Renal cortex interstitium (tissue), 11 donors: Measurements from ENCODE around the gene PEMT. TPM values are rescaled to one million over a fixed set of nuclear protein-coding genes. Genes with fewer than 3 reads are reported as not detected.
A peak's percentile ranks its signal among the peaks of the same experiment; 100 is the strongest.
"Not testable (repeated sequence)": the region's sequence is repeated elsewhere in the genome, so short reads cannot be mapped to it uniquely, and the experiment has no call there.

Experiments used
- DNase-seq, 11 donors: peaks; one replicate each; pipeline ENCODE4 v3.0.0-alpha.2; 2013; ENCODE audit warnings: low read depth in 9 of 11, low spot score in 4 of 11; ENCODE audit errors: extremely low read depth in 1 of 11
- polyA plus RNA-seq, 3 donors: library from polyadenylated mRNA; unstranded; fragments of 120-200 nt; gene quantifications; one replicate each; pipeline ENCODE4 v1.2.1, GENCODE V29; 2013; ENCODE audit not compliant: insufficient read length in 3 of 3

Gene PEMT
- polyA plus RNA-seq, 3 donors, result 29.4 to 35.7 (median 34.4) TPM

- no peak for DNase-seq
Observed at GRCh38 chr17:17498606-17499301, 92.8 kb downstream of the PEMT start.

GRCh38 chr17:17497845-17498520 lies 93.5 kb downstream of the PEMT start:
- no peak for DNase-seq

GRCh38 chr17:17497065-17497844 lies 94.3 kb downstream of the PEMT start:
- no peak for DNase-seq

- DNase-seq, result peak in 6 of 11 donors; percentile 53 to 78 (median 76)
Observed at GRCh38 chr17:17496189-17497064, 95.1 kb downstream of the PEMT start, which contains the start of gene RASD1. Gene RASD1, minus strand, starts transcription at chr17:17496395. Its CDS starts 214 bp downstream, at chr17:17496181.

- peak in 3 of 11 donors; percentile 23 to 32 (median 28) for DNase-seq
Observed at GRCh38 chr17:17495536-17496188, 95.8 kb downstream of the PEMT start.

- peak in 2 of 11 donors; percentile 31 to 32 for DNase-seq
Observed at GRCh38 chr17:17494870-17495535, 96.5 kb downstream of the PEMT start.

GRCh38 chr17:17494499-17494869 lies 97.0 kb downstream of the PEMT start:
- DNase-seq, result no peak

GRCh38 chr17:17493986-17494466 lies 97.5 kb downstream of the PEMT start:
- no peak for DNase-seq

GRCh38 chr17:17493249-17493985 lies 98.1 kb downstream of the PEMT start:
- DNase-seq, result no peak

- DNase-seq, result no peak
Observed at GRCh38 chr17:17492571-17492970, 98.9 kb downstream of the PEMT start.

- no peak for DNase-seq
Observed at GRCh38 chr17:17492085-17492484, 99.4 kb downstream of the PEMT start.

GRCh38 chr17:17491546-17491988 lies 99.9 kb downstream of the PEMT start:
- DNase-seq, result no peak

- no peak for DNase-seq
Observed at GRCh38 chr17:17491031-17491471, 100.5 kb downstream of the PEMT start.

GRCh38 chr17:17487998-17488397 lies 103.5 kb downstream of the PEMT start:
- no peak for DNase-seq

- DNase-seq, result not testable (repeated sequence)
Observed at GRCh38 chr17:17486416-17486815, 105.1 kb downstream of the PEMT start.

- no peak for DNase-seq
Observed at GRCh38 chr17:17485420-17485819, 106.1 kb downstream of the PEMT start.

- no peak for DNase-seq
Observed at GRCh38 chr17:17484451-17484899, 107.0 kb downstream of the PEMT start.
